ENCODE measurements around the gene KCNK10. TPM values are rescaled to one million over a fixed set of nuclear protein-coding genes. Genes with fewer than 3 reads are reported as not detected.

KCNK10 gene
- total RNA-seq = not detected

GRCh38 chr14:88323086-88323522 lies at the start of gene KCNK10:
Gene KCNK10 (minus strand): TSS chr14:88323269. CDS start chr14:88322798, 471 bp downstream.
- ChIA-PET CTCF (no interaction called here), POLR2A (no interaction called here)

GRCh38 chr14:88369496-88369895 lies 46.4 kb upstream of the KCNK10 start:
- CTCF ChIA-PET = no interaction called here
- POLR2A ChIA-PET = no interaction called here

GRCh38 chr14:88364710-88365413 lies 41.8 kb upstream of the KCNK10 start:
- CTCF ChIA-PET = no interaction called here
- POLR2A ChIA-PET = no interaction called here

- CTCF ChIA-PET = no interaction called here
- POLR2A ChIA-PET = no interaction called here
Observed at GRCh38 chr14:88363644-88364043, 40.6 kb upstream of the KCNK10 start.

GRCh38 chr14:88359500-88359899 lies 36.4 kb upstream of the KCNK10 start:
- POLR2A ChIA-PET = no interaction called here
- CTCF ChIA-PET = interaction anchor here (1.1 kb wide), 1 partner anchor 11 kb away, joined by 3 read pairs; no protein-coding TSS in a partner anchor

- ChIA-PET CTCF (no interaction called here), POLR2A (no interaction called here)
Observed at GRCh38 chr14:88354358-88354757, 31.3 kb upstream of the KCNK10 start.

- ChIA-PET CTCF (interaction anchor here (1.4 kb wide), 1 partner anchor 9 kb away, joined by 3 read pairs; no protein-coding TSS in a partner anchor), POLR2A (no interaction called here)
Observed at GRCh38 chr14:88352698-88353097, 29.6 kb upstream of the KCNK10 start.

- POLR2A ChIA-PET = no interaction called here
- CTCF ChIA-PET = interaction anchor here (1.4 kb wide), 1 partner anchor 9 kb away, joined by 3 read pairs; no protein-coding TSS in a partner anchor
Observed at GRCh38 chr14:88351966-88352691, 29.1 kb upstream of the KCNK10 start.

GRCh38 chr14:88348546-88348945 lies 25.5 kb upstream of the KCNK10 start:
- ChIA-PET POLR2A (no interaction called here), CTCF (interaction anchor here (1.3 kb wide), 1 partner anchor 10 kb away, joined by 3 read pairs; no protein-coding TSS in a partner anchor)

GRCh38 chr14:88346048-88346639 lies 23.1 kb upstream of the KCNK10 start:
- POLR2A ChIA-PET = no interaction called here
- CTCF ChIA-PET = no interaction called here

GRCh38 chr14:88342980-88343379 lies 19.9 kb upstream of the KCNK10 start:
- ChIA-PET POLR2A (no interaction called here), CTCF (interaction anchor here (0.8 kb wide), 1 partner anchor 10 kb away, joined by 3 read pairs; no protein-coding TSS in a partner anchor)

- CTCF ChIA-PET = no interaction called here
- POLR2A ChIA-PET = no interaction called here
Observed at GRCh38 chr14:88340357-88340756, 17.3 kb upstream of the KCNK10 start.

- ChIA-PET POLR2A (no interaction called here), CTCF (no interaction called here)
Observed at GRCh38 chr14:88333036-88333435, 10.0 kb upstream of the KCNK10 start.

- ChIA-PET POLR2A (no interaction called here), CTCF (no interaction called here)
Observed at GRCh38 chr14:88327497-88327896, 4.4 kb upstream of the KCNK10 start.

- ChIA-PET POLR2A (no interaction called here), CTCF (no interaction called here)
Observed at GRCh38 chr14:88326352-88327103, 3.5 kb upstream of the KCNK10 start.

GRCh38 chr14:88325883-88326282 lies 2.8 kb upstream of the KCNK10 start:
- POLR2A ChIA-PET = no interaction called here

GRCh38 chr14:88324930-88325329 lies 1.9 kb upstream of the KCNK10 start:
- POLR2A ChIA-PET = no interaction called here
- CTCF ChIA-PET = no interaction called here

More at GRCh38 chr14:88325883-88326282, 2.8 kb upstream of the KCNK10 start:
- CTCF ChIA-PET = no interaction called here

- ChIA-PET CTCF (no interaction called here), POLR2A (no interaction called here)
Observed at GRCh38 chr14:88324491-88324890, 1.4 kb upstream of the KCNK10 start.

GRCh38 chr14:88323523-88324199 lies 592 bp upstream of the KCNK10 start:
- POLR2A ChIA-PET = no interaction called here
- CTCF ChIA-PET = no interaction called here

Data from activated CD8-positive, alpha-beta memory T cell treated with anti-CD3 and anti-CD28 coated beads for 36 hours (primary cell).